Measurements from ENCODE around the gene CTSZ. TPM values are rescaled to one million over a fixed set of nuclear protein-coding genes. Genes with fewer than 3 reads are reported as not detected.

Gene CTSZ
- total and polyA plus RNA-seq, 8 donors: 35.3 to 134 (median 56.2) TPM

DNA sequence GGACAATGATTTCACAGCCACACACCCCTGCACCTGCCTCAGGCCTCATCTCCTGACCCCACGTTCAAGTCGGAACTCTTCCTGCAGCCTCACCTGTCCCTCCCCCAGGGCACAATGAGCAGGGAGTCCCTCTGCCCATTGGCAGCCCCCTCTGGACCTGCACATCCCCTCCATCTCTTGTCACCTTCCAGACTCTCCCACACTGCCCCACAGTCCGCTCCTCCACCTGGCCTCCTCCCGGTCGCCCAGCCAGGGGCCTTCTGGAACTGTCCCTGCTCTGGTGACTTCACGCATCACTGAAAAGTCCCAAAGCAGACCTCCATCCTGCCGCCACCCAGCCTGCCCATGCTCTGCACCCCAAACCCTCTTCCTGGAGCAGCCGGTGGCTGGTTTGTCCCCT lies 4.7 kb downstream of the CTSZ start:
- 85 to 98% (median 90%) methylated on average over 7 to 8 of the region's 8 CpGs for WGBS, 5 donors
- no peaks in the 10 kb centered on the region for H3K9me3 ChIP-seq
- no peak for DNase-seq
- no peak overlapping the region for H3K27ac ChIP-seq
- no peak overlapping the region for H3K4me3 ChIP-seq
- no peaks in the 10 kb centered on the region for H3K27me3 ChIP-seq
- intact Hi-C loops (cut with DNase I; ENCODE audit: low total_unique reads): no loop called here
- H3K4me1 ChIP-seq: peaks cover 22 to 48% (median 39%) of the 10 kb centered on the region in 4 donors
- H3K36me3 ChIP-seq: peaks cover 21 to 66% (median 64%) of the 10 kb centered on the region in 4 donors
- TF ChIP-seq POLR2A (IDR thresholded peaks at IDR 0.05) (no peak), EP300 (IDR thresholded peaks at IDR 0.05) (no peak)

DNA sequence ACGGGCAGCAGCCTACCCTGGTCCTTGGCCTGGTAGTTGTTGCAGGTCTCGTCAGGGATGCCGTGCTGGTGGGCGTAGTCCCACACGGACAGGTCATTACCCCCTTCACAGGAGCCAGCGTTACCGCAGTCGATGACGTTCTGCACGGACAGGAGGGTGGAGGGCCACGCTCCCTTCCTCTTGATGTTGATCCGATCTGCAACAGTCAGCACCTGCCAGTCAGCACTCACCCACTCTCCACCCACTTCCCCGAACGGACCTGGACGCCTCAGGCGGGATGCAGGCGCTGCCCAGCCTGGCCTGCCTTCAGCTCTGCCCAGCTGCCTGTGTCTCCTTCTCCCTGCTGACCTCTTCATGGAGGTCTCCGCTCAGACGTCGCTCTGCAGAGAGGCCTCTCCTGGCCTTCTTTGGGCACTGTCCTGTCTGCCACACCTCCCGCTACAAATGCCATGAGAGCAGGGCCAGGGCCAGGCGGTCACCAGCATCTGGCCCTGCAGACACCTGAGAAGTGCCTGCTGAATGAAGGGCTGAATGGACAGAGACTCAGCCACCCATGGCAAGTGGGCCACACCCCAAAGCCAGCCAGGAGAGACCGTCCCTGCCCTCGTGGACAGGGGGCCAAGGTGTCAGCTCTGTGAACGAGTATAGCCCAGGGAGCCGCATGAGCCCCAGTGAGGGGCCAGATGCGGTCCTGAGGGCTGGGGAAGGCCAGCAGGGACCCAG lies 5.4 kb downstream of the CTSZ start:
- Histone ChIP-seq H3K27me3 (no peaks in the 10 kb centered on the region), H3K4me1 (peaks cover 20 to 44% (median 35%) of the 10 kb centered on the region in 4 donors), H3K27ac (no peak overlapping the region), H3K36me3 (peaks cover 29 to 74% (median 71%) of the 10 kb centered on the region in 4 donors), H3K4me3 (no peak overlapping the region), H3K9me3 (no peaks in the 10 kb centered on the region)
- DNase-seq: no peak
- no peak for TF ChIP-seq POLR2AphosphoS5 (IDR thresholded peaks at IDR 0.05)
- TF ChIP-seq EP300 (IDR thresholded peaks at IDR 0.05): no peak
- TF ChIP-seq POLR2A (IDR thresholded peaks at IDR 0.05): no peak
- no peak for TF ChIP-seq CTCF (IDR thresholded peaks at IDR 0.05)
- WGBS, 5 donors: 86 to 94% (median 92%) methylated on average over 21 to 27 of the region's 27 CpGs
- intact Hi-C loops (cut with DNase I; ENCODE audit: low total_unique reads): no loop called here

GRCh38 chr20:59001068-59001448 lies 6.0 kb downstream of the CTSZ start:
- Histone ChIP-seq H3K27me3 (no peaks in the 10 kb centered on the region), H3K27ac (no peak overlapping the region), H3K4me1 (peaks cover 16 to 39% (median 33%) of the 10 kb centered on the region in 4 donors), H3K4me3 (no peak overlapping the region), H3K36me3 (peaks cover 34 to 79% (median 77%) of the 10 kb centered on the region in 4 donors), H3K9me3 (no peaks in the 10 kb centered on the region)
- DNase-seq: no peak
- 74 to 94% (median 89%) methylated on average over 5 to 13 of the region's 13 CpGs for WGBS, 5 donors
- TF ChIP-seq POLR2A (IDR thresholded peaks at IDR 0.05) (no peak), POLR2AphosphoS5 (IDR thresholded peaks at IDR 0.05) (no peak), CTCF (IDR thresholded peaks at IDR 0.05) (no peak)
- intact Hi-C loops (cut with DNase I; ENCODE audit: low total_unique reads): no loop called here

DNA sequence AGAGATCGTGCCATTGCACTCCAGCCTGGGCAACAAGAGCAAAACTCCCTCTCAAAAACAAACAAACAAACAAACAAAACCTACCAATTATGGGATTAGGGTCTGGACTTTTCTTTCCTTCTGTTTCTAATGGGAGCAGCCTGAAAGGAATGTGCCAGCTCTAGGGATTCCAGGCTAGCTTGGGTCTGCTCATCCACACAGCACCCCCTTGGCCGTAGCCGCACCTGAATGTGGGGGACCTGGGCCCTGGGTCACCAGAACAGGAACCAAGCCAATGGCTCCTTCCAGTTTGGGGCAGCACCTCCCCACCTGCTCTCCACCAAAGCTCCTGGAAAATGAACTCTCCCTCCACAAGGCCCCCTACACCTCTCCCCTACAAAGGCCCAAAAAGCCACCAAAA lies 6.7 kb downstream of the CTSZ start:
- peaks cover 9 to 39% (median 30%) of the 10 kb centered on the region in 4 donors for H3K4me1 ChIP-seq
- H3K27me3 ChIP-seq: no peaks in the 10 kb centered on the region
- intact Hi-C loops (cut with DNase I; ENCODE audit: low total_unique reads): no loop called here
- TF ChIP-seq POLR2AphosphoS5 (IDR thresholded peaks at IDR 0.05) (no peak), EP300 (IDR thresholded peaks at IDR 0.05) (no peak), CTCF (IDR thresholded peaks at IDR 0.05) (no peak), POLR2A (IDR thresholded peaks at IDR 0.05) (no peak)
- H3K27ac ChIP-seq: no peak overlapping the region
- H3K4me3 ChIP-seq: no peak overlapping the region
- H3K36me3 ChIP-seq: peaks cover 40 to 86% (median 84%) of the 10 kb centered on the region in 4 donors
- no peak for DNase-seq
- WGBS, 5 donors: 66 to 82% (median 68%) methylated on average over 3 of the region's 3 CpGs
- H3K9me3 ChIP-seq: no peaks in the 10 kb centered on the region

DNA sequence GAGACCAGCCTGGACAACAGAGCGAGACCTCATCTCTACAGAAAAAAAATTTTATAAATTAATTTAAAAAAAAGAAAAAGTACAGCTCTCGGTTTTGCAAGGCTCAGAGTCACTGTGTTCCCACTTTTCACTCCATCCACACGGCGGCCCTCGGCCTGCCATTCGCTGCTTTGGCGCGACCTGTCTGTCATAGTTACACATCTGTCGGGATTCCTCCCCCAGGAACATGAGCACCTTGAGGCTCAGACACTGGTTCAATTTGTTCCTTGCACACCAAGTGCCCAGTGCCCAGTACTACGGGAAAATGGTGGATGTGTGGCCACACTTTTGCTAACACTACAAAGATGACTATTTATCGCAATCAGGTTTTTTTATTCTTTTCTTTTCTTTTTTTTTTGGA lies 8.4 kb downstream of the CTSZ start:
- Histone ChIP-seq H3K9me3 (no peaks in the 10 kb centered on the region), H3K4me3 (no peak overlapping the region), H3K27ac (no peak overlapping the region), H3K27me3 (no peaks in the 10 kb centered on the region), H3K4me1 (peaks cover 0 to 28% (median 13%) of the 10 kb centered on the region in 4 donors), H3K36me3 (peaks cover 53 to 100% (median 95%) of the 10 kb centered on the region in 4 donors)
- intact Hi-C loops (cut with DNase I; ENCODE audit: low total_unique reads): no loop called here
- no peak for DNase-seq
- TF ChIP-seq POLR2A (IDR thresholded peaks at IDR 0.05) (no peak), POLR2AphosphoS5 (IDR thresholded peaks at IDR 0.05) (no peak), EP300 (IDR thresholded peaks at IDR 0.05) (no peak), CTCF (IDR thresholded peaks at IDR 0.05) (no peak)
- 87 to 95% (median 93%) methylated on average over 11 of the region's 11 CpGs for WGBS, 5 donors
